GM12801 (cell line): ENCODE results near the gene ST8SIA5.

Experiments used
- TF ChIP-seq, protein P1 (sequence below): IDR thresholded peaks from one replicate; pipeline ENCODE4 v1.5.1; 2011; ENCODE audit warnings: control low read depth; ENCODE audit not compliant: insufficient read length; ENCODE audit errors: extremely low read depth

ST8SIA5 gene

DNA sequence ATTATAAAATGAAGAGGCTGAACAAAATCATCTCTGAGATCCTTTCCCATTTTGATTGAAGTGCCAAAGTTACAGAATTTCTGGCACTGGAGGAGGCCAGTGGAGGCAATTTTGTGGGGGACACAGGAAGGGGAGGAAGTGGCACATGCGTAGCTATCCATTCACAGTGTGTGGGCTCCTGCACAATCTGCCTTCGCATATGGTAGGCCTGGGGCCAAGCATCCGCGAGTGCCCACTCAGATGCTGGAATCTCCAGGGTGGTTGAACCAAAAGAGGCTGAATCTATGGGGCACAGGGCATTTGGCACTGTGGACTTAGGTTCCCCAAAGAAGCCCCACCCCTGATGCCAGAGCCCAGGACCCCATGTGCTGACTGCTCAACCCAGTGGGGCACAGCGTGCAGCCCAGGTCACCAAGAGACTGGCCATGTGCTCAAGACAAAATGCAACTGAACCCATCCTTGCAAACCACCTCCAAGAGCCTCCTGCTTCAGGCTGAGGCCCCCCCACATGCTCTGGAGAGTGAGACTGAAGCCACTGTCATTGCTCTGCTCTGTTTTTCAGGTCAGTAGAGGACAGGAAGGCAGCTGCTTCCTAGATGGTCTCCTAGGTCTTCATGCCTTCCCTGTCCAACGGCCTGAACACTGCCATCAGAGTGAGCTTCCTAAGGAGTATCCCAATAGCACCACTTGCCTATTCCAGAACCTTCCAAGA lies 28.5 kb downstream of the ST8SIA5 start:
- TF ChIP-seq, protein P1, sequence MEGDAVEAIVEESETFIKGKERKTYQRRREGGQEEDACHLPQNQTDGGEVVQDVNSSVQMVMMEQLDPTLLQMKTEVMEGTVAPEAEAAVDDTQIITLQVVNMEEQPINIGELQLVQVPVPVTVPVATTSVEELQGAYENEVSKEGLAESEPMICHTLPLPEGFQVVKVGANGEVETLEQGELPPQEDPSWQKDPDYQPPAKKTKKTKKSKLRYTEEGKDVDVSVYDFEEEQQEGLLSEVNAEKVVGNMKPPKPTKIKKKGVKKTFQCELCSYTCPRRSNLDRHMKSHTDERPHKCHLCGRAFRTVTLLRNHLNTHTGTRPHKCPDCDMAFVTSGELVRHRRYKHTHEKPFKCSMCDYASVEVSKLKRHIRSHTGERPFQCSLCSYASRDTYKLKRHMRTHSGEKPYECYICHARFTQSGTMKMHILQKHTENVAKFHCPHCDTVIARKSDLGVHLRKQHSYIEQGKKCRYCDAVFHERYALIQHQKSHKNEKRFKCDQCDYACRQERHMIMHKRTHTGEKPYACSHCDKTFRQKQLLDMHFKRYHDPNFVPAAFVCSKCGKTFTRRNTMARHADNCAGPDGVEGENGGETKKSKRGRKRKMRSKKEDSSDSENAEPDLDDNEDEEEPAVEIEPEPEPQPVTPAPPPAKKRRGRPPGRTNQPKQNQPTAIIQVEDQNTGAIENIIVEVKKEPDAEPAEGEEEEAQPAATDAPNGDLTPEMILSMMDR = no peak

DNA sequence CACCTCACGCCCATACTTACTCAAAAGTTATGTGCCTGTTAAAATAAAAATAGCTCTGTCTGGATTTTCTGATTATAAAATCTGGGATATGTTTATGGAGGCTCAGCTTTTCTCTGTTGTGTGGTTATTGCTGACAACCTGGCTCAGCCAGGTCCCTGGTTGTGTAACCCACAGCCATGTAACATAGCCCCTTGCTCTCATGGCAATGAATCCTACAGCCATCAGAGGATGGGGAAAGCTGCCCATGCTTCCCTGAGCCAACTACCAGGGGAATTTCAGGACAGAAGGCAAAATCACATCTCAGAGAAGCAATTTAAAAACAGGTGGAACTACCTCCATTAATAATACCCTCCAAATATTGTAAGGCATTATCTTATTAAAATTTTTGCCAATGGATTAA lies 29.7 kb downstream of the ST8SIA5 start:
- TF ChIP-seq, protein P1 = no peak

DNA sequence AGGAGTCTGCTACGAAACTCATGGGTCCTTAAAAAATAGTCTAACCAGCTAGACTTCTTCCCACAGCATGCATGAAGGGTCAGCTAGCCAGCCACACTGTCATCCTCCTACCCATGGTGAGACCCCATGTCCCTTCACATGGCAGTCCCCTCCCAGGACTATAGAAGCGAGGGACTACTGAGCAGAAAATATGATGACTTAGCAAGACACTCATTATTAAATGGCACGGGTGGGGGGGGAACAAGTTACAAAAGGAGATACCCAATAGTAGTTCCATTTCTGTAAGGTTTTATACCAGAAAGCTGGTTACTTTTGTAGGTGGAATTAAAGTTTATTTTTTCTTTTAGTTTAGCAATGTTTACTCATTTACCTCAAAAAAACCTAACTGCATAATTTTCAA lies 31.5 kb downstream of the ST8SIA5 start:
- TF ChIP-seq, protein P1 = no peak

DNA sequence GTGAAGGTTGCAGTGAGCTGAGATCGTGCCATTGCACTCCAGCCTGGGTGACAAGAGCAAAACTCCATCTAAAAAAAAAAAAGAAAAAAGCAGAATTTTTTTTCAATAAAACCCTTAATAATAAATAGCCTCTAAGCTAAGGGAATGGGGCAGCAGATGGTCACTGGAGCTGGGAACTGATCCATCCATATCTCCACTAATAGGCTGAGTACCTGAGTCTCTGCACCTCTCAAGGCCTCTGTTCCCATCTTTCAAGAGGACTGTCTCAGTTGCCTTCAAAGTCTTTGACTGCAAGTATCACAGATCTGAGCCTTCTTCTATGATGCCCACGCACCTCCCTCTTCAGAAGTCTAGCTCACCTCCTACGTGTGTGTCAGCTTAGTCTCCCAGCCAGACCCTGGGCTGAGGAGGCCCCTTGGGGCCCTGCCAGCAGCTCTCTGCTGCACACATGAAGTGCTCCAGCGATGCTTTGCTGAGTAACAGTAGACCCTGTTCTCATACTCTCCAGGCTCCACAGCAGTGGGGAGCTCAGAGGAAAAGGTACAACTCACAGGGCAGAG lies 32.9 kb downstream of the ST8SIA5 start:
- TF ChIP-seq, protein P1 = no peak

DNA sequence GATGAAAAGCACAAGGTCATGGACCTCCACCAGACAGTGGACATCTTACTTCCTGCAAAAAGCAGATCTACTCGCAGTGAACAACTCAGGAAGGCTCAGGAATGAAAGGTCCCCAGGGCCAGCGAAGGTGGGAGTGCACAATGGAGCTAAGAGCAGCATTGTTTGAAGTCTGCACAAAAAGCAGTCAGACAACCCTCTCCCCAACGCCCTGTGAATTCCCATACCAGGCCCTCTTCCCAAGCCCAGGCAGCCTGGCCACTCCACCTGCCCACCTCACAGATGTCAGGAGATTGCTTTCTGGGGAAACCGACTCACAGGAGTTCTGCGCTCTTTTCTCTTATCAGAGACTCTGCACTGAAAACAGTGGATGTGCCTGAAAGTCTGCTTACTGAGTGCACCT lies 34.8 kb downstream of the ST8SIA5 start:
- TF ChIP-seq, protein P1 = no peak

DNA sequence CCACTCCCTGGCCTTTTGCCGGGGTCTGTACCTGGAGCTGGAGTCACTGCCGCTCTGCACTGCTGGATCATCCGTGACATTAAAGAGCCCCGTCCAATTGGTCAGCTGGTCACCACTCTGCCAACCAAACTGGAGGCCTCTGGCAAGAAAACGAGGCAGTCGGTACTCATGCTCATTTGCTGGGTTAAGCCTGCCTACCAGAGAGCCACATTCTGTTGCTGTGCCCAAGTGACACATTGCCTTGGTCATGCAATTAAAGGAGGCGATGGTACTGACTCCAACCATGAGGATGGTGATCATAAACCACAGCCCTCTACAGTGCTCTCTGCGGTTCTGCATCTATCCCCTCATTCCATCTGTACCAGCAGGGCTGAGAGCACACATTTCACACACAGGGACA lies 35.5 kb downstream of the ST8SIA5 start:
- TF ChIP-seq, protein P1 = no peak

DNA sequence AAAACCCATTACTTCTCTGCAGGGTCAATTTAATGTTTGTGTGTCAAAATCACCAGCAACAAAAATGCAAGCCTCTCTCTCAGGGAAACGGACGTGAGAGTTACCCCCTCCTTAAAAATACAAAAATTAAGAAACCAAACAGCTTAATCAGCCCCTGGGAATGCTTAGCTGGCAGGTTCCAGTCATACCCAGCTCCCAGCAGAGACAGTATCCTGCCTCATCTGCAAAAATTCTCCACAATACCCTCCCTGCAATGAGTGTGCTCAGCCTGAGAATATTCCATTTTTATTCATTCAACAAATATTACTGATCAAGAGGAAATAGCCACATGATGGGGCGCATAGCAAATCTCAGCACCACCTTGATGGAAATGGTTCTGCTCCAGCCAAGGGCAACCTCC lies 36.3 kb downstream of the ST8SIA5 start:
- TF ChIP-seq, protein P1 = no peak

DNA sequence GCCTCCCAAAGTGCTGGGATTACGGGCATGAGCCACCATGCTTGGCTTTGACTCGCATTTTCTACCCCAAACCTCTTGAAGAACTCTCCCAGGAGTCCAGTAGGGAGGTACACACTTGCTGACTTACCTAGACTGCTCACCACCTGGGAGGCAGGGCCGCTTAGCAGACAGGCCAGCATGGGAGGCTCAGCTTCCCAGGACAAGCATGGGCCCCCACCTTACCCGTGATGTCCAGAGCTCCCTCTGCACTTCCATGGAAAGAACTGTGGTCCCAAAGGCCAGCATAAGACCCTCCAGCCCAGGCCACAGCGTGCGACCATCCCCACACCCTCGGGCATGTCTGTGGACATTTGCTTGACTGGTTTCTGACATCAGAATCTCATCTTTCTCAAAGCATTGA lies 36.8 kb downstream of the ST8SIA5 start:
- TF ChIP-seq, protein P1 = no peak
